MM.1S (cell line): ENCODE results near the gene PLA2G3.
"Not testable (repeated sequence)": the region's sequence is repeated elsewhere in the genome, so short reads cannot be mapped to it uniquely, and the experiment has no call there.

ENCODE experiments used
- DNase-seq: peaks from one replicate; pipeline ENCODE4 v3.0.0-alpha.2; 2015
- H2AFZ ChIP-seq: fragments of 300-600 bp; sonication (generic); 2 replicates; pipeline ENCODE4 v1.6.0; 2016; ENCODE audit warnings: antibody characterized with exemption, low read length
- H3F3A ChIP-seq: fragments of 300-600 bp; sonication (generic); 2 replicates; pipeline ENCODE4 v1.6.1; 2016; ENCODE audit warnings: mild to moderate bottlenecking, antibody characterized with exemption, low read length, moderate library complexity, mixed read lengths; ENCODE audit not compliant: insufficient read depth
- H3K27ac ChIP-seq: fragments of 300-600 bp; sonication (generic); 2 replicates; pipeline ENCODE4 v1.5.1; 2016; ENCODE audit warnings: mild to moderate bottlenecking, low read length
- H3K27me3 ChIP-seq: fragments of 300-600 bp; sonication (generic); replicated peaks from 2 replicates; pipeline ENCODE4 v1.6.0; 2016; ENCODE audit warnings: low read length; ENCODE audit not compliant: insufficient read depth
- H3K36me3 ChIP-seq: fragments of 300-600 bp; sonication (generic); replicated peaks from 2 replicates; pipeline ENCODE4 v1.6.1; 2016; ENCODE audit warnings: mild to moderate bottlenecking, low read length, mixed read lengths; ENCODE audit not compliant: insufficient read depth
- H3K4me1 ChIP-seq: fragments of 300-600 bp; sonication (generic); 2 replicates; pipeline ENCODE4 v1.6.1; 2016; ENCODE audit warnings: low read length, mixed read lengths
- H3K4me2 ChIP-seq: fragments of 300-600 bp; sonication (generic); 2 replicates; pipeline ENCODE4 v1.6.0; 2016; ENCODE audit warnings: low read depth, low read length
- H3K4me3 ChIP-seq: fragments of 300-600 bp; sonication (generic); 2 replicates; pipeline ENCODE4 v1.5.1; 2016; ENCODE audit warnings: low read length, mixed read lengths
- H3K79me2 ChIP-seq: fragments of 300-600 bp; sonication (generic); 2 replicates; pipeline ENCODE4 v1.6.1; 2016; ENCODE audit warnings: mixed run types, low read length, mixed read lengths
- H3K9ac ChIP-seq: fragments of 300-600 bp; sonication (generic); 2 replicates; pipeline ENCODE4 v1.6.1; 2016; ENCODE audit warnings: low read length, mixed read lengths
- H3K9me2 ChIP-seq: fragments of 300-600 bp; sonication (generic); replicated peaks from 2 replicates; pipeline ENCODE4 v1.6.1; 2016; ENCODE audit warnings: mild to moderate bottlenecking, low read length, mixed read lengths; ENCODE audit not compliant: insufficient read depth
- H3K9me3 ChIP-seq: fragments of 300-600 bp; sonication (generic); replicated peaks from 2 replicates; pipeline ENCODE4 v1.6.1; 2016; ENCODE audit warnings: mild to moderate bottlenecking, low read length, mixed read lengths; ENCODE audit not compliant: insufficient read depth
- H4K20me1 ChIP-seq: fragments of 300-600 bp; sonication (generic); 2 replicates; pipeline ENCODE4 v1.6.1; 2016; ENCODE audit warnings: mild to moderate bottlenecking, low read length, moderate library complexity, mixed read lengths; ENCODE audit not compliant: insufficient read depth
- CTCF ChIP-seq: fragments of 300-600 bp; sonication (generic); IDR thresholded peaks from 2 replicates; pipeline ENCODE4 v1.5.1; 2016; ENCODE audit warnings: antibody characterized with exemption, low read length, mixed read lengths
- EZH2 ChIP-seq: fragments of 300-600 bp; sonication (generic); optimal IDR thresholded peaks from 2 replicates; pipeline ENCODE3; 2017; ENCODE audit warnings: low read depth, mild to moderate bottlenecking, antibody characterized with exemption, low read length, mixed read lengths
- EZH2phosphoT487 ChIP-seq: fragments of 300-600 bp; sonication (generic); IDR thresholded peaks from 2 replicates; pipeline ENCODE4 v1.6.1; 2018; ENCODE audit warnings: antibody characterized with exemption, low read length

PLA2G3 gene

GRCh38 chr22:31099386-31099785 lies 40.9 kb downstream of the PLA2G3 start:
- Histone ChIP-seq H2AFZ (no peak overlapping the region), H3K4me2 (no peak overlapping the region)

GRCh38 chr22:31098632-31099110 lies 41.6 kb downstream of the PLA2G3 start:
- Histone ChIP-seq H3K27ac (no peak overlapping the region), H3K27me3 (no peaks in the 10 kb centered on the region), H3K9me2 (no peaks in the 10 kb centered on the region), H2AFZ (no peak overlapping the region), H3K79me2 (no peaks in the 10 kb centered on the region), H3K4me2 (no peak overlapping the region), H3K9me3 (no peaks in the 10 kb centered on the region), H3K4me1 (no peaks in the 10 kb centered on the region), H3K4me3 (no peak overlapping the region), H3K36me3 (no peaks in the 10 kb centered on the region), H3F3A (no peaks in the 10 kb centered on the region), H4K20me1 (no peaks in the 10 kb centered on the region), H3K9ac (no peak overlapping the region)
- TF ChIP-seq EZH2 (no peak), CTCF (no peak), EZH2phosphoT487 (no peak)
- no peak for DNase-seq

More at GRCh38 chr22:31099386-31099785, 40.9 kb downstream of the PLA2G3 start:
- Histone ChIP-seq H3K4me1 (no peaks in the 10 kb centered on the region), H3K27me3 (no peaks in the 10 kb centered on the region), H3K79me2 (no peaks in the 10 kb centered on the region), H3K9ac (no peak overlapping the region), H3F3A (no peaks in the 10 kb centered on the region), H3K9me2 (no peaks in the 10 kb centered on the region), H3K27ac (no peak overlapping the region), H3K4me3 (no peak overlapping the region), H3K9me3 (no peaks in the 10 kb centered on the region), H3K36me3 (no peaks in the 10 kb centered on the region), H4K20me1 (no peaks in the 10 kb centered on the region)
- DNase-seq, result no peak
- TF ChIP-seq CTCF (no peak), EZH2phosphoT487 (no peak), EZH2 (no peak)

- Histone ChIP-seq H3F3A (no peaks in the 10 kb centered on the region), H4K20me1 (no peaks in the 10 kb centered on the region), H3K9me2 (no peaks in the 10 kb centered on the region), H3K27me3 (no peaks in the 10 kb centered on the region), H3K4me2 (no peak overlapping the region), H3K9me3 (no peaks in the 10 kb centered on the region), H3K79me2 (no peaks in the 10 kb centered on the region), H3K27ac (no peak overlapping the region), H2AFZ (no peak overlapping the region), H3K9ac (no peak overlapping the region), H3K4me1 (no peaks in the 10 kb centered on the region), H3K36me3 (no peaks in the 10 kb centered on the region), H3K4me3 (no peak overlapping the region)
- TF ChIP-seq EZH2phosphoT487, result no peak
- no peak for TF ChIP-seq EZH2
- no peak for TF ChIP-seq CTCF
- DNase-seq, result no peak
Observed at GRCh38 chr22:31097941-31098631, 42.2 kb downstream of the PLA2G3 start.

- H3K79me2 ChIP-seq, H3K9me3 ChIP-seq, H3K36me3 ChIP-seq, DNase-seq, H3K4me2 ChIP-seq, H3K4me3 ChIP-seq, H3F3A ChIP-seq, H3K9ac ChIP-seq, H2AFZ ChIP-seq, H3K27ac ChIP-seq, H3K27me3 ChIP-seq, H3K9me2 ChIP-seq, H4K20me1 ChIP-seq, H3K4me1 ChIP-seq: not testable (repeated sequence)
Observed at GRCh38 chr22:31097539-31097938, 42.8 kb downstream of the PLA2G3 start.
